ENCODE results near the gene BRIP1. TPM values are rescaled to one million over a fixed set of nuclear protein-coding genes. Genes with fewer than 3 reads are reported as not detected.

BRIP1 gene
- total RNA-seq, 1 experiment from 2014 or later: 9.4 TPM

GRCh38 chr17:61662741-61663140 lies 200.6 kb downstream of the BRIP1 start:
- H3K4me1 ChIP-seq (ENCODE audit: control insufficient read depth, insufficient read depth, low read length): no peaks in the 10 kb centered on the region
- H3K4me3 ChIP-seq (ENCODE audit: low read depth in 2 of 2, low read length in 2 of 2): no peak overlapping the region
- peaks cover 9% of the 10 kb centered on the region; the same call in 1 of the 2 replicates for H3K27me3 ChIP-seq (ENCODE audit: control insufficient read depth, insufficient read depth, low read length)
- H3K36me3 ChIP-seq (ENCODE audit: control insufficient read depth, insufficient read depth, low read length): no peaks in the 10 kb centered on the region
- intact Hi-C loops (cut with micrococcal nuclease; ENCODE audit: unreplicated experiment) (no loop called here), in situ Hi-C loops (cut with HindIII; ENCODE audit: low pct_unique_long_range_greater_than_20kb, low sequenced_read_pairs) (no loop called here)
- no peak for ATAC-seq
- DNase-seq (ENCODE audit: low read depth, low spot score): no peak
- no TSS peak for BruUV-seq (replicated peaks)
- H3K9me3 ChIP-seq (ENCODE audit: control insufficient read depth, insufficient read depth, low read depth, low read length): no peaks in the 10 kb centered on the region
- H3K27ac ChIP-seq (ENCODE audit: low read length): no peak overlapping the region
- TF ChIP-seq CTCF (IDR thresholded peaks at IDR 0.05) (no peak), SIN3A (IDR thresholded peaks at IDR 0.05; ENCODE audit: borderline replicate concordance, insufficient read depth, low read depth, low read length) (no peak)
- ChIA-PET CTCF (no interaction called here), POLR2A (no interaction called here)

- intact Hi-C loops (cut with micrococcal nuclease; ENCODE audit: unreplicated experiment): no loop called here
- Histone ChIP-seq H3K9me3 (ENCODE audit: control insufficient read depth, insufficient read depth, low read depth, low read length) (no peaks in the 10 kb centered on the region), H3K27me3 (ENCODE audit: control insufficient read depth, insufficient read depth, low read length) (peaks cover 9% of the 10 kb centered on the region; the same call in 1 of the 2 replicates), H3K4me3 (ENCODE audit: low read depth in 2 of 2, low read length in 2 of 2) (no peak overlapping the region), H3K36me3 (ENCODE audit: control insufficient read depth, insufficient read depth, low read length) (no peaks in the 10 kb centered on the region), H3K27ac (ENCODE audit: low read length) (no peak overlapping the region), H3K4me1 (ENCODE audit: control insufficient read depth, insufficient read depth, low read length) (no peaks in the 10 kb centered on the region)
- in situ Hi-C loops (cut with HindIII; ENCODE audit: low pct_unique_long_range_greater_than_20kb, low sequenced_read_pairs): no loop called here
- POLR2A ChIA-PET: no interaction called here
- CTCF ChIA-PET: no interaction called here
- TF ChIP-seq TCF7L2 (IDR thresholded peaks at IDR 0.05; ENCODE audit: low read depth, low read length) (no peak), SIN3A (IDR thresholded peaks at IDR 0.05; ENCODE audit: borderline replicate concordance, insufficient read depth, low read depth, low read length) (no peak), REST (IDR thresholded peaks at IDR 0.05; ENCODE audit: insufficient read depth in 1 of 2, low read depth in 2 of 2, low read length in 1 of 2) (no peak), CTCF (IDR thresholded peaks at IDR 0.05) (no peak), POLR2AphosphoS5 (IDR thresholded peaks at IDR 0.05; ENCODE audit: low read depth, low read length) (no peak)
- ATAC-seq (no peak), DNase-seq (ENCODE audit: low read depth, low spot score) (no peak)
- no TSS peak for BruUV-seq (replicated peaks)
Observed at GRCh38 chr17:61662186-61662585, 201.1 kb downstream of the BRIP1 start.
